Measurements from ENCODE around the gene EVL.

GRCh38 chr14:100017553-100017952 is 47.7 kb upstream of the EVL start:
- TF ChIP-seq, protein P1, sequence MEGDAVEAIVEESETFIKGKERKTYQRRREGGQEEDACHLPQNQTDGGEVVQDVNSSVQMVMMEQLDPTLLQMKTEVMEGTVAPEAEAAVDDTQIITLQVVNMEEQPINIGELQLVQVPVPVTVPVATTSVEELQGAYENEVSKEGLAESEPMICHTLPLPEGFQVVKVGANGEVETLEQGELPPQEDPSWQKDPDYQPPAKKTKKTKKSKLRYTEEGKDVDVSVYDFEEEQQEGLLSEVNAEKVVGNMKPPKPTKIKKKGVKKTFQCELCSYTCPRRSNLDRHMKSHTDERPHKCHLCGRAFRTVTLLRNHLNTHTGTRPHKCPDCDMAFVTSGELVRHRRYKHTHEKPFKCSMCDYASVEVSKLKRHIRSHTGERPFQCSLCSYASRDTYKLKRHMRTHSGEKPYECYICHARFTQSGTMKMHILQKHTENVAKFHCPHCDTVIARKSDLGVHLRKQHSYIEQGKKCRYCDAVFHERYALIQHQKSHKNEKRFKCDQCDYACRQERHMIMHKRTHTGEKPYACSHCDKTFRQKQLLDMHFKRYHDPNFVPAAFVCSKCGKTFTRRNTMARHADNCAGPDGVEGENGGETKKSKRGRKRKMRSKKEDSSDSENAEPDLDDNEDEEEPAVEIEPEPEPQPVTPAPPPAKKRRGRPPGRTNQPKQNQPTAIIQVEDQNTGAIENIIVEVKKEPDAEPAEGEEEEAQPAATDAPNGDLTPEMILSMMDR (conservative IDR thresholded peaks at IDR 0.05 in 1 of 2, IDR thresholded peaks at IDR 0.05 in 1 of 2; ENCODE audit: low read depth in 1 of 2, low read length in 2 of 2) = no peak
- TF ChIP-seq EZH2 (IDR thresholded peaks at IDR 0.05; ENCODE audit: low read length, missing control alignments) = no peak

Measured in fibroblast of lung (primary cell).